SU-DHL-6 (cell line): Measurements from ENCODE around the gene RBL2.
"Not testable (repeated sequence)": the region's sequence is repeated elsewhere in the genome, so short reads cannot be mapped to it uniquely, and the experiment has no call there.

Experiments used
- H2AFZ ChIP-seq: fragments of 200-600 bp; sonication (generic); 2 replicates; pipeline ENCODE4 v1.6.1; 2014; ENCODE audit warnings: low read depth, mild to moderate bottlenecking, moderate library complexity, mixed read lengths, antibody characterized with exemption, low read length; ENCODE audit not compliant: severe bottlenecking
- H3F3A ChIP-seq: fragments of 200-600 bp; shearing (Covaris generic); 2 replicates; pipeline ENCODE4 v1.6.0; 2016; ENCODE audit warnings: antibody characterized with exemption, mild to moderate bottlenecking; ENCODE audit not compliant: insufficient read depth
- H3K27ac ChIP-seq: fragments of 200-600 bp; sonication (generic); 2 replicates; pipeline ENCODE4 v1.5.1; 2016; ENCODE audit warnings: low read depth, mild to moderate bottlenecking, low read length, moderate library complexity, mixed read lengths
- H3K27me3 ChIP-seq: fragments of 200-600 bp; sonication (generic), shearing (Covaris generic); 2 replicates; pipeline ENCODE4 v1.6.0; 2014; ENCODE audit warnings: mild to moderate bottlenecking, low read length
- H3K36me3 ChIP-seq: fragments of 200-600 bp; sonication (generic); 2 replicates; pipeline ENCODE4 v1.6.1; 2014; ENCODE audit warnings: mild to moderate bottlenecking, low read length, mixed read lengths
- H3K4me2 ChIP-seq: fragments of 300-600, 200-600 bp; shearing (Covaris generic), sonication (generic); 2 replicates; pipeline ENCODE4 v1.6.0; 2014; ENCODE audit warnings: low read length, low read depth, mild to moderate bottlenecking; ENCODE audit not compliant: poor library complexity, severe bottlenecking
- H3K4me3 ChIP-seq: fragments of 200-600 bp; sonication (generic); 2 replicates; pipeline ENCODE4 v1.5.1; 2014; ENCODE audit warnings: antibody characterized with exemption, low read length, mild to moderate bottlenecking, mixed read lengths; ENCODE audit not compliant: insufficient read depth, poor library complexity, severe bottlenecking
- H3K79me2 ChIP-seq: fragments of 200-600 bp; sonication (generic); 2 replicates; pipeline ENCODE4 v1.6.1; 2014; ENCODE audit warnings: mild to moderate bottlenecking, low read length, moderate library complexity; ENCODE audit not compliant: insufficient read depth
- H3K9ac ChIP-seq: fragments of 200-600 bp; sonication (generic); 2 replicates; pipeline ENCODE4 v1.7.0; 2014; ENCODE audit warnings: mild to moderate bottlenecking, low read length
- H3K9me2 ChIP-seq: fragments of 200-600 bp; sonication (generic); replicated peaks from 2 replicates; pipeline ENCODE4 v1.6.1; 2014; ENCODE audit warnings: low read length; ENCODE audit not compliant: insufficient read depth
- H3K9me3 ChIP-seq: fragments of 200-600 bp; sonication (generic); 2 replicates; pipeline ENCODE4 v1.6.1; 2014; ENCODE audit warnings: low read length, mixed read lengths; ENCODE audit not compliant: insufficient read depth
- H4K20me1 ChIP-seq: fragments of 200-600 bp; sonication (generic); 2 replicates; pipeline ENCODE4 v1.6.1; 2014; ENCODE audit warnings: low read depth, mild to moderate bottlenecking, antibody characterized with exemption, low read length, moderate library complexity, mixed read lengths
- EZH2phosphoT487 ChIP-seq: fragments of 200-600 bp; sonication (generic), shearing (Covaris generic); conservative IDR thresholded peaks from 2 replicates; pipeline ENCODE4 v1.6.1; 2018; ENCODE audit warnings: mild to moderate bottlenecking, antibody characterized with exemption, low read length, moderate library complexity, mixed read lengths
- TF ChIP-seq, protein P1 (sequence below): fragments of 200-600 bp; sonication (generic); IDR thresholded peaks from one replicate; pipeline ENCODE4 v1.5.1; 2017; ENCODE audit warnings: antibody characterized with exemption, mild to moderate bottlenecking, low read length, moderate library complexity; ENCODE audit not compliant: insufficient read depth, poor library complexity, severe bottlenecking

RBL2 gene

GRCh38 chr16:53530741-53531140 is 96.5 kb downstream of the RBL2 start:
- no peaks in the 10 kb centered on the region for H3K27me3 ChIP-seq
- no peak overlapping the region for H2AFZ ChIP-seq
- no peak overlapping the region for H3K27ac ChIP-seq
- no peaks in the 10 kb centered on the region for H3K9me3 ChIP-seq
- H3F3A ChIP-seq, result no peaks in the 10 kb centered on the region
- H3K9ac ChIP-seq, result no peak overlapping the region
- H4K20me1 ChIP-seq, result no peaks in the 10 kb centered on the region
- no peak overlapping the region for H3K4me2 ChIP-seq
- H3K9me2 ChIP-seq, result no peaks in the 10 kb centered on the region
- no peak overlapping the region for H3K4me3 ChIP-seq
- H3K36me3 ChIP-seq, result no peaks in the 10 kb centered on the region
- no peak for TF ChIP-seq EZH2phosphoT487
- TF ChIP-seq, protein P1, sequence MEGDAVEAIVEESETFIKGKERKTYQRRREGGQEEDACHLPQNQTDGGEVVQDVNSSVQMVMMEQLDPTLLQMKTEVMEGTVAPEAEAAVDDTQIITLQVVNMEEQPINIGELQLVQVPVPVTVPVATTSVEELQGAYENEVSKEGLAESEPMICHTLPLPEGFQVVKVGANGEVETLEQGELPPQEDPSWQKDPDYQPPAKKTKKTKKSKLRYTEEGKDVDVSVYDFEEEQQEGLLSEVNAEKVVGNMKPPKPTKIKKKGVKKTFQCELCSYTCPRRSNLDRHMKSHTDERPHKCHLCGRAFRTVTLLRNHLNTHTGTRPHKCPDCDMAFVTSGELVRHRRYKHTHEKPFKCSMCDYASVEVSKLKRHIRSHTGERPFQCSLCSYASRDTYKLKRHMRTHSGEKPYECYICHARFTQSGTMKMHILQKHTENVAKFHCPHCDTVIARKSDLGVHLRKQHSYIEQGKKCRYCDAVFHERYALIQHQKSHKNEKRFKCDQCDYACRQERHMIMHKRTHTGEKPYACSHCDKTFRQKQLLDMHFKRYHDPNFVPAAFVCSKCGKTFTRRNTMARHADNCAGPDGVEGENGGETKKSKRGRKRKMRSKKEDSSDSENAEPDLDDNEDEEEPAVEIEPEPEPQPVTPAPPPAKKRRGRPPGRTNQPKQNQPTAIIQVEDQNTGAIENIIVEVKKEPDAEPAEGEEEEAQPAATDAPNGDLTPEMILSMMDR, result no peak
- H3K79me2 ChIP-seq, result no peaks in the 10 kb centered on the region

DNA sequence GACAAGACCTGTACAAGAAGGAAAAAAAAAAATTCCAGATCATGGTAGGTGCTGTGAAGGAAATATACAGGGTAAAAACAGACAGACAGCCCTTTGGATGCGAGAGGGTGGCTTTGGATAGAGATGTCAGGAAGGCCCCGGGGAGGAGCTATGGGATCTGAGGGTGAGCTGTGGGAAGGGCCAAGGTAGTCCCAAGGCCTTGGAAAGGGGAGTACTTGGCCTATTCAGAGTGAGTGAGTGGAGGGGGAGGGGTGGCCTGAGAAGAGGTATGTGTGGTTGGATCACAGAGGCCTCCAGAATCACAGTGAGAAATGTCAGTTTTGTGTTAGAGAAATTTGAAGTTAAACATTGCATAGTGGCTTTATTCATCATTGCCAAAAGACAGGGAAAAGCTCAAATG is 99.9 kb downstream of the RBL2 start:
- Histone ChIP-seq H4K20me1 (no peaks in the 10 kb centered on the region), H3K9me3 (no peaks in the 10 kb centered on the region), H3K9ac (no peak overlapping the region), H3K79me2 (no peaks in the 10 kb centered on the region), H3K27me3 (no peaks in the 10 kb centered on the region), H3K4me3 (no peak overlapping the region), H3F3A (no peaks in the 10 kb centered on the region), H2AFZ (no peak overlapping the region), H3K9me2 (no peaks in the 10 kb centered on the region), H3K4me2 (no peak overlapping the region), H3K27ac (no peak overlapping the region), H3K36me3 (no peaks in the 10 kb centered on the region)
- no peak for TF ChIP-seq EZH2phosphoT487
- TF ChIP-seq, protein P1, result no peak

- no peak overlapping the region for H2AFZ ChIP-seq
- H3F3A ChIP-seq, result no peaks in the 10 kb centered on the region
- H3K9me2 ChIP-seq, result no peaks in the 10 kb centered on the region
- H4K20me1 ChIP-seq, result no peaks in the 10 kb centered on the region
- H3K27me3 ChIP-seq, result no peaks in the 10 kb centered on the region
- TF ChIP-seq, protein P1, result no peak
- TF ChIP-seq EZH2phosphoT487, result no peak
- no peaks in the 10 kb centered on the region for H3K9me3 ChIP-seq
- no peak overlapping the region for H3K9ac ChIP-seq
- H3K36me3 ChIP-seq, result no peaks in the 10 kb centered on the region
- H3K27ac ChIP-seq, result no peak overlapping the region
- H3K4me2 ChIP-seq, result no peak overlapping the region
- no peak overlapping the region for H3K4me3 ChIP-seq
- H3K79me2 ChIP-seq, result no peaks in the 10 kb centered on the region
Measured at GRCh38 chr16:53537626-53538025, 103.4 kb downstream of the RBL2 start.

GRCh38 chr16:53539346-53539745 is 105.1 kb downstream of the RBL2 start:
- H3K4me3 ChIP-seq, H3K27ac ChIP-seq, H3K27me3 ChIP-seq, H3F3A ChIP-seq, H4K20me1 ChIP-seq, H3K4me2 ChIP-seq, H3K9me3 ChIP-seq, H3K36me3 ChIP-seq, H3K9ac ChIP-seq, H3K79me2 ChIP-seq, H3K9me2 ChIP-seq, H2AFZ ChIP-seq: not testable (repeated sequence)

DNA sequence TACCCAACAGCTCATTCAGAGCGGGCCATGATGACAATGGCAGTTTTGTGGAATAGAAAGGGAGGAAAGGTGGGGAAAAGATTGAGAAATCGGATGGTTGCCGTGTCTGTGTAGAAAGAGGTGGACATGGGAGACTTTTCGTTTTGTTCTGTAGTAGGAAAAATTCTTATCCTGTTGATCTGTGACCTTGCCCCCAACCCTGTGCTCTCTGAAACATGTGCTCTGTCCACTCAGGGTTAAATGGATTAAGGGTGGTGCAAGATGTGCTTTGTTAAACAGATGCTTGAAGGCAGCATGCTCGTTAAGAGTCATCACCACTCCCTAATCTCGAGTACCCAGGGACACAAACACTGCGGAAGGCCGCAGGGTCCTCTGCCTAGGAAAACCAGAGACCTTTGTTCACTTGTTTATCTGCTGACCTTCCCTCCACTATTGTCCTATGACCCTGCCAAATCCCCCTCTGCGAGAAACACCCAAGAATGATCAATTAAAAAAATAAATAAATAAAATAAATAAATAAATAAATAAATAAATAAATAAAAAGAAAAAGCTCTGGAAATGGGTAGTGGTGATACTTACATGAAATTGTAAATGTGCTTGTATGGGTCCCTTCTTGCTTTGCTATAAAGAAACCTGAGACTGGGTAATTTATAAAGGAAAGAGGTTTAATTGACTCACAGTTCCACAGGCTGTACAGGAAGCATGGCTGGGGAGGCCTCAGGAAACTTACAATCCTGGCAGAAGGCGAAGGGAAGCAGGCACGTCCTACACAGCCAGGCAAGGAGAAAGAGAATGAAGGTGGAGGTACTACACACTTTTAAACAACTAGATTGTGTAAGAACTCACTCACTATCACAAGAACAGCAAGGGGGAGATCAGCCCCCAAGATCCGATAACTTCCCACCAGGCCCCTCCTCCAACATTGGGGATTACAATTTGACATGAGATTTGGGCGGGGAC is 105.8 kb downstream of the RBL2 start:
- H3K36me3 ChIP-seq, H3F3A ChIP-seq, H3K79me2 ChIP-seq, H3K4me2 ChIP-seq, H2AFZ ChIP-seq, H3K9me2 ChIP-seq, H4K20me1 ChIP-seq, H3K27me3 ChIP-seq, H3K9ac ChIP-seq, H3K4me3 ChIP-seq, H3K27ac ChIP-seq, H3K9me3 ChIP-seq: not testable (repeated sequence)
